Caco-2 (cell line): ENCODE data around the gene DGKI. TPM values are rescaled to one million over a fixed set of nuclear protein-coding genes. Genes with fewer than 3 reads are reported as not detected.

Experiments used
- BruUV-seq: library from RNA; stranded (reverse); fragments of 400-500 nt; replicated peaks from 2 replicates; lab custom pipeline; 2021; lab: Mats Ljungman, UMichigan
- CTCF ChIA-PET: fragments of 300-600 bp; sonication (Branson Sonifier 250); formaldehyde crosslinking; loops from one replicate; lab custom pipeline; 2022; ENCODE audit warnings: antibody characterized with exemption; lab: Charles Lee
- POLR2A ChIA-PET: fragments of 300-600 bp; sonication (Branson Sonifier 250); formaldehyde crosslinking; loops from one replicate; lab custom pipeline; 2022; ENCODE audit warnings: antibody characterized with exemption; lab: Charles Lee
- DNase-seq, 2 experiments: peaks; one replicate each; pipeline versions ENCODE4 v3.0.0 to v3.0.0-alpha.2; 2020 to 2022
- H3K27me3 ChIP-seq: replicated peaks from 2 replicates; pipeline ENCODE4 v1.6.0; 2011; ENCODE audit warnings: low read length; ENCODE audit not compliant: control insufficient read depth, insufficient read depth
- H3K36me3 ChIP-seq: 2 replicates; pipeline ENCODE4 v1.5.1; 2011; ENCODE audit warnings: low read length; ENCODE audit not compliant: control insufficient read depth, insufficient read depth
- H3K4me1 ChIP-seq: fragments of 250-450 bp; sonication (Bioruptor Pico); 2 replicates; pipeline ENCODE4 v1.5.1; 2020; ENCODE audit warnings: mild to moderate bottlenecking
- H3K4me3 ChIP-seq: 2 replicates; pipeline ENCODE4 v1.5.1; 2011; ENCODE audit warnings: low read depth, mild to moderate bottlenecking, control low read depth, low read length
- H3K9me3 ChIP-seq: fragments of 250-450 bp; sonication (Bioruptor Pico); 2 replicates; pipeline ENCODE4 v1.5.1; 2020; ENCODE audit warnings: mild to moderate bottlenecking, moderate library complexity
- H3K27ac Mint-ChIP-seq: one replicate; pipeline ENCODE4 v1.8.0; 2022; ENCODE audit warnings: mixed read lengths; ENCODE audit not compliant: unreplicated experiment
- H3K27me3 Mint-ChIP-seq: one replicate; pipeline ENCODE4 v1.8.0; 2022; ENCODE audit warnings: mixed read lengths; ENCODE audit not compliant: insufficient read depth, unreplicated experiment
- H3K36me3 Mint-ChIP-seq: one replicate; pipeline ENCODE4 v1.8.0; 2022; ENCODE audit warnings: mild to moderate bottlenecking, mixed read lengths; ENCODE audit not compliant: insufficient read depth, unreplicated experiment
- H3K4me1 Mint-ChIP-seq: one replicate; pipeline ENCODE4 v1.8.0; 2022; ENCODE audit warnings: low read depth, mixed read lengths; ENCODE audit not compliant: unreplicated experiment
- H3K4me3 Mint-ChIP-seq: one replicate; pipeline ENCODE4 v1.8.0; 2022; ENCODE audit warnings: mild to moderate bottlenecking, moderate library complexity, mixed read lengths; ENCODE audit not compliant: unreplicated experiment
- H3K9me3 Mint-ChIP-seq: one replicate; pipeline ENCODE4 v1.8.0; 2022; ENCODE audit warnings: mixed read lengths; ENCODE audit not compliant: unreplicated experiment
- CTCF ChIP-seq, 2 experiments: fragments of 200-600 bp in 1 of 2; IDR thresholded peaks; 1 replicate in 1 of 2; 2 replicates in 1 of 2; pipeline versions ENCODE4 v1.5.1 to v1.8.0; 2011 to 2022; ENCODE audit warnings: antibody characterized with exemption in 1 of 2, control low read depth in 1 of 2, inconsistent platforms in 1 of 2, low read depth in 1 of 2, low read length in 1 of 2, mild to moderate bottlenecking in 1 of 2, moderate library complexity in 1 of 2; ENCODE audit not compliant: insufficient read depth in 1 of 2, severe bottlenecking in 1 of 2, unreplicated experiment in 1 of 2
- intact Hi-C: fragments of 100-400 bp; cut with micrococcal nuclease; formaldehyde crosslinking; loops from one replicate; pipeline ENCODE4 v1.10.0; 2022; ENCODE audit not compliant: unreplicated experiment
- total RNA-seq: library from RNA; stranded (reverse); gene quantifications from 2 replicates; pipeline ENCODE4 v1.2.3, GENCODE V29; 2022

Gene DGKI
- total RNA-seq, 1 experiment from 2014 or later = 0.84 TPM

GRCh38 chr7:137585591-137585990 is 261.2 kb downstream of the DGKI start:
- CTCF ChIA-PET = no interaction called here

GRCh38 chr7:137583172-137583571 is 263.6 kb downstream of the DGKI start:
- H3K4me3 Mint-ChIP-seq = no peak overlapping the region
- DNase-seq = no peak
- Histone ChIP-seq H3K27me3 (no peaks in the 10 kb centered on the region), H3K4me3 (no peak overlapping the region), H3K4me1 (no peaks in the 10 kb centered on the region), H3K9me3 (no peaks in the 10 kb centered on the region), H3K36me3 (no peaks in the 10 kb centered on the region)
- no TSS peak for BruUV-seq
- no peaks in the 10 kb centered on the region for H3K4me1 Mint-ChIP-seq
- intact Hi-C loops = no loop called here
- ChIA-PET CTCF (no interaction called here), POLR2A (no interaction called here)
- no peaks in the 10 kb centered on the region for H3K36me3 Mint-ChIP-seq
- no peak overlapping the region for H3K27ac Mint-ChIP-seq
- peaks cover 6% of the 10 kb centered on the region for H3K27me3 Mint-ChIP-seq
- no peak for TF ChIP-seq CTCF (IDR thresholded peaks at IDR 0.05; ENCODE audit: insufficient read depth in 1 of 2, low read depth in 1 of 2, low read length in 1 of 2, severe bottlenecking in 1 of 2, unreplicated experiment in 1 of 2)
- no peaks in the 10 kb centered on the region for H3K9me3 Mint-ChIP-seq

More at GRCh38 chr7:137585591-137585990, 261.2 kb downstream of the DGKI start:
- peaks cover 6% of the 10 kb centered on the region for H3K27me3 Mint-ChIP-seq
- Histone ChIP-seq H3K9me3 (no peaks in the 10 kb centered on the region), H3K27me3 (no peaks in the 10 kb centered on the region), H3K4me3 (no peak overlapping the region), H3K36me3 (no peaks in the 10 kb centered on the region), H3K4me1 (no peaks in the 10 kb centered on the region)
- BruUV-seq = no TSS peak
- no peak overlapping the region for H3K4me3 Mint-ChIP-seq
- no peak for DNase-seq
- POLR2A ChIA-PET = no interaction called here
- no peak for TF ChIP-seq CTCF (IDR thresholded peaks at IDR 0.05; ENCODE audit: insufficient read depth in 1 of 2, low read depth in 1 of 2, low read length in 1 of 2, severe bottlenecking in 1 of 2, unreplicated experiment in 1 of 2)
- no peaks in the 10 kb centered on the region for H3K4me1 Mint-ChIP-seq
- H3K27ac Mint-ChIP-seq = no peak overlapping the region
- intact Hi-C loops = no loop called here
- no peaks in the 10 kb centered on the region for H3K9me3 Mint-ChIP-seq
- H3K36me3 Mint-ChIP-seq = no peaks in the 10 kb centered on the region

- intact Hi-C loops = no loop called here
- Mint-ChIP-seq H3K27me3 (peaks cover 9% of the 10 kb centered on the region), H3K9me3 (no peaks in the 10 kb centered on the region), H3K4me1 (no peaks in the 10 kb centered on the region), H3K4me3 (no peak overlapping the region), H3K36me3 (no peaks in the 10 kb centered on the region), H3K27ac (no peak overlapping the region)
- Histone ChIP-seq H3K4me1 (no peaks in the 10 kb centered on the region), H3K27me3 (no peaks in the 10 kb centered on the region), H3K36me3 (no peaks in the 10 kb centered on the region), H3K9me3 (no peaks in the 10 kb centered on the region), H3K4me3 (no peak overlapping the region)
- ChIA-PET CTCF (no interaction called here), POLR2A (no interaction called here)
- no peak for DNase-seq
- BruUV-seq = no TSS peak
- TF ChIP-seq CTCF (IDR thresholded peaks at IDR 0.05; ENCODE audit: insufficient read depth in 1 of 2, low read depth in 1 of 2, low read length in 1 of 2, severe bottlenecking in 1 of 2, unreplicated experiment in 1 of 2) = no peak
Observed at GRCh38 chr7:137579913-137580640, 266.7 kb downstream of the DGKI start.
